Activated CD4-positive, CD25-positive, alpha-beta regulatory T cell treated with anti-CD3 and anti-CD28 coated beads, Interleukin-2, amount 50 U/mL, for 72 hours (primary cell): ENCODE results near the gene CEACAM16.
"Not testable (repeated sequence)": the region's sequence is repeated elsewhere in the genome, so short reads cannot be mapped to it uniquely, and the experiment has no call there.

Source experiments
- DNase-seq: peaks from one replicate; pipeline ENCODE4 v3.0.0; 2021

Gene CEACAM16

GRCh38 chr19:44704982-44705381 is 6.0 kb downstream of the CEACAM16 start:
- DNase-seq = no peak

DNA sequence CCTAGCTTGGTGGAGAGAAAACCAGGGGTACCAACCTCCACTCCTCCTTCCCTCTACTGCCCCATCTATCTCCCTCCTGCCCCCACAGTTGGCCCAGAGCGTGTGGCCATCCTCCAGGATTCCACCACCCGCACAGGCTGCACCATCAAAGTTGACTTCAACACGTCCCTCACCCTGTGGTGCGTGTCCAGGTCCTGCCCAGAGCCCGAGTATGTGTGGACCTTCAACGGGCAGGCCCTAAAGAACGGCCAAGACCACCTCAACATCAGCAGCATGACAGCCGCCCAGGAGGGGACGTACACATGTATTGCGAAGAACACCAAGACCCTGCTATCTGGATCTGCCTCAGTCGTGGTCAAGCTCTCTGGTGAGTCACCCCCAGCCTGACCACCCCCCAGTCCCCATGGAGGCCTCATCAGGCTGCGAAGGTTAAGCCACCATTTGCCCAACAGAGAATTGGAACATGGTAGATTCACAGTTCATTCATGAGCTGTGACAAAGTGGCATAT is 6.6 kb downstream of the CEACAM16 start:
- DNase-seq = no peak

DNA sequence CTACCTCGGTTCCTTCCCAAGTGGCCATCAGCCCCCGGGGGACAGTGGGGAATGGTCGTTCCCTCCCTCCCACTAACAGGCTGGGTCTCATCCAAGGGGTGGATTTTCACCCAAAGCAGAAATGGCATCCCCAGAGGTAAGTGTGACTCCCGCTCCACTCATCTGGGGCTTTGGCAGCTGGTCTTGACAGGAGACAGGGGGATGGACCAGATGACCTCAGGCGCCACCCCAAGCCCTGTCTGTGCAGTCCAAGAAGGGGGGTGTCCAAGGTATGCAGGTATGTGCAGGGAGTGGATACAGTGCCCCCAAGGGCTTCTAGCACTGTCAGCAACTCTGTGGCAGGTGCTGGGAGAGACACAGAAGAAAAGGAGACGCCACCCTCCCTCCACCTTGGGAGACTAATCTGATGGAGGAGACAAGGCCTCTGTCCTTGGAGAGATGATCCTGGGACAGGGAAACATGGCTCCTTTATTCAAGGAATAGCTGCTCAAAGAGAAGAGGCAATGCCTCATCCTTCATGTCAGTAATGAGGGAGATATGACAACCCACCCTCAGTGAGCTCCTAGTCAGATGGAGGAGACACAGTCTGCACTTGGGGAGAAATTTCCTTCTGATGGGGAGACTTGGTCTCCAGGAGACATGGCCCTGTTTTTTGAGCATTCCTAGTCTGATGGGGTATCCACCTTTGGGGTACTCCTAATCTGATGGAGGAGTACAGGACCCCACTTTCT is 7.7 kb downstream of the CEACAM16 start:
- DNase-seq = no peak

- DNase-seq = no peak
These were observed 8.8 kb downstream of the CEACAM16 start for GRCh38 chr19:44707794-44708193.

GRCh38 chr19:44708940-44709339 is 10.0 kb downstream of the CEACAM16 start:
- DNase-seq = no peak

DNA sequence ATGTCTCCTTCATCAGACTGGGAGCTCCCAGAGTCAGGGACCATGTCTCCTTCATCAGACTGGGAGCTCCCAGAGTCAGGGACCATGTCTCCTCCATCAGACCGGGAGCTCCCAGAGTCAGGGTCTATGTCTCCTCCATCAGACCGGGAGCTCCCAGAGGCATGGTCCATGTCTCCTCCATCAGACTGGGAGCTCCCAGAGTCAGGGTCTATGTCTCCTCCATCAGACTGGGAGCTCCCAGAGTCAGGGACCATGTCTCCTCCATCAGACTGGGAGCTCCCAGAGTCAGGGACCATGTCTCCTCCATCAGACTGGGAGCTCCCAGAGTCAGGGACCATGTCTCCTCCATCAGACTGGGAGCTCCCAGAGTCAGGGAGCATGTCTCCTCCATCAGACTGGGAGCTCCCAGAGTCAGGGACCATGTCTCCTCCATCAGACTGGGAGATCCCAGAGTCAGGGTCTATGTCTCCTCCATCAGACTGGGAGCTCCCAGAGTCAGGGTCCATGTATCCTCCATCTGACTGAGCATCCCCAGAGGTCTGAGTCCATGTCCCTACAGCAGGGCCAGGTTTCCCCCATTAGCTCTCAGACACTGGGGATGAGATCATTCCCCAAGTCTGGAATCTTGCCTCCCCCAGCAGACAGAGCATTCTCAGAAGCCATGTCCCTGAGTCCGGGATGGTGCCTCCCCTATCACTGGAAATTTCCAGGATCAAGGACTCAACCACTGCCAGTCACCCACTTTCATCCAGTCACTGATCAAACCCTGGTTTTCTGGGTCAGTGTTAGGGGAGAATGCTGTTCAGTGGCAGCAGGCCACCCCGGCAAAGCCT is 10.7 kb downstream of the CEACAM16 start:
- not testable (repeated sequence) for DNase-seq

- DNase-seq = no peak
These were observed 11.5 kb downstream of the CEACAM16 start for GRCh38 chr19:44710483-44710882.

- DNase-seq = no peak
These were observed 14.0 kb downstream of the CEACAM16 start for GRCh38 chr19:44712864-44713515.

DNA sequence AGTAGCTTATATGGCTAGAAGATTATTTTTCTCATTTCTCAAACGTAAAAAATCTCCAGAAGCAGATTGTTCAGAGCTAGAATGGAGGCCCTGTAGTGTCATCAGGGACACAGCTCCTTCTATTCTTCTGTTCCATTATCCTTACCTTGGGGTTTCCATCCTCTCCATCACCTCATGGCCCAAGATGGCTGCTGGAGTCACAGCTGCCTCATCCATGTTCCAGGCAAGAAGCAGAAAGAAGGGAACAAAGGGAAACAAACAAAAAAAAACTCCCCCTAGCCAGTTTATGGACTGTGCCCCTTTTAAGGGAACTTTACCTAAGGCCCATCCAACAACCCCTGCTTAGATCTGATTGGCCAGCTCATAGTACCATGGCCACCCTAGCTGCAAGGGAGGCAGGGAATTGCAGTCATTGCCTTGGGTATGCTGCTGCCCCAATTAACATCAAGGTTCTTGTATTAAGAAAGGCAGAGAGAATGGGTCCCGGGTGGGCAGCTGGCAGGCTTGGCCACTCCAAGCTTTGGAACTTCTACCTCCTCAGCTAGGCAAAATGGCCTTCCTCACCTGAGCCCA is 15.7 kb downstream of the CEACAM16 start:
- DNase-seq = no peak

DNA sequence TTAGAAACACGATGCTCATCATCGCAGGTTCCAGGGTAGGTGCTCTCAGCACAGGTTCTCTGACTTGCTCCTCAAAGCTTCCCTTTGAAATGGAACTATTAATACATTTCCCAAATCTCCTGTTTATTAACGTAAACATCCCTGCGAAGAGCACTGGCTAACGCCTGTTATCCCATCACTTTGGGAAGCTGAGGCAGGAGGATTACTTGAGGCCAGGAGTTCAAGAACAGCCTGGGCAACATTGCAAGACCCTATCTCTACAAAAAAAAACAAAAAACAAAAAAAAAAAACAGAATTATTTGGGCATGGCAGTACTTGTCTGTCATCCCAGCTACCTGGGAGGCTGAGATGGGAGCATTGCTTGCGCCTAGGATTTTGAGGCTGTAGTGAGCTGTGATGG is 18.7 kb downstream of the CEACAM16 start:
- no peak for DNase-seq

DNA sequence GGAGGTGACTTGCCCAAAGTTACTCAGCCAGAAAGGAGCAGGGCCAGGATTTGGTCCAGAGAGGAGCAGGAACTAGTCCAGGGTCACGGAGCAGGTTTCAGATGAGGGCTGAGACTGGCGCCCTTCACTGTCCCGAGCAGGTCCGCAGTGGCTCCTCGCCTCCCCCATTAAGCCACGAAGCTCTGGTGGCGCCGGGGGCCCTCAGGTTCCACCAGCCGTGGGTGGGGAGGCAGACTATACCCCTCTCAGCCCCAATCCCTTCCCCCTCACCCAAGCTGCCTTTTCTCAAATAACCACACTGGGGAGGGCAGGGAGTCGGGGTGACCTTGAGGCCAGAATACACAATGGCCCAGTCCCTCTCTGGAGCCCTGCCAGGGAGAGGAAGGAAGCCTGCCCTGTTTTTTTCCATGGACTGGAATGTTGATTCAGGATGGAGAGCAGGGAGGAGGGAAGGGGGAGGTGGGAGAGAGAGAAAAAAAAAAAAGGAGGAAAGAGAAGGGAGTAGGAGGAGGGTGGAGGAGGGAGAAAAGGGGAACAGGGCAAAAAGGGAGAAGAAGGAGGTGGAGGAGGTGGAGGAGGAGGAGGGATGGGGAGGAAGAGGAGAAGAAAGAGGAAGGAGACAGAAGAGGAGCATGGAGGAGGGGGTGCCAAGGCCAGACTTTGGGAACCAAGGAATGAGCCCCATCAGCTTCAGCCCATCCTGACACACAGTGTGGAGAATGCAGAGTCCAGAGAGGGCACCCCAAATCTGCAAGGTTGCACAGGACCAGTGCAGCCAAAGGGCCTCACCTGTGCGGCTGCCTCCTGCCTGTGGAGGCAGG is 19.7 kb downstream of the CEACAM16 start:
- no peak for DNase-seq

DNA sequence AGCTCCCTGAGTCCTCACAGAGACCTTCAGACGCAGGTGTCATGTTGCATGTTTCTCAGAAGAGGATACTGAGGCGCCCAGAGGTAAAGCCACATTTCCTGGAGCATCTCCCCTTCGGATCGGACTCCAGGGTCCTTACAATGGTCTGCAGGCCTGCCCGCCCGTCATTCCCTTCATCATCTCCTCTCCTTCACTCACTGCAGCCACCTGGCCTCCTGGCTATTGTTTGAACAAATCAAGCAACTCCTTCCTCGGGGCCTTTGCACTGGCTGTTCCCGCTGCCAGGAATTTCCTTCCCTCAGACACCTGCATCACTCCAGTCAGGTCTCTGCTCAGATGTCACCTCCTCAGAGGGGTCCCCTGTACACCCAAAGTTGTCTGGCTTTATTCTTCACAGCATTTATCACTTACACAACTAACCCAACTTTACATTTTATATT is 20.3 kb downstream of the CEACAM16 start:
- DNase-seq = no peak

DNA sequence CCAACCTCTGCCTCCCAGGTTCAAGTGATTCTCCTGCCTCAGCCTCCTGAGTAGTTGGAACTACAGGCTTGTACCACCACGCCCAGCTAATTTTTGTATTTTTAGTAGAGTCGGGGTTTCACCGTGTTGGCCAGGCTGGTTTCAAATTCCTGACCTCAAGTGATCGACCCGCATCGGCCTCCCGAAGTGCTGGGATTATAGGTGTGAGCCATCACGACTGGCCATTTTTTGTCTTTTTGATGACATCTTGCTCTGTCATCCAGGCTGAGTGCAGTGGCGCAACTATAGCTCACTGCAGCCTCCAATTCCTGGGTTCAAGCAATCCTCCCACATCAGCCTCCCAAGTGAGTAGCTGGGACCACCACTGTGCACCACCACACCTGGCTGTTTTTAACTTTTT is 21.4 kb downstream of the CEACAM16 start:
- DNase-seq = not testable (repeated sequence)

GRCh38 chr19:44720945-44721344 is 22.0 kb downstream of the CEACAM16 start:
- no peak for DNase-seq

GRCh38 chr19:44721369-44721768 is 22.4 kb downstream of the CEACAM16 start:
- DNase-seq = not testable (repeated sequence)

- DNase-seq = no peak
These were observed 23.5 kb downstream of the CEACAM16 start for GRCh38 chr19:44722131-44723121.

- DNase-seq = no peak
These were observed 24.5 kb downstream of the CEACAM16 start for GRCh38 chr19:44723299-44723951.

DNA sequence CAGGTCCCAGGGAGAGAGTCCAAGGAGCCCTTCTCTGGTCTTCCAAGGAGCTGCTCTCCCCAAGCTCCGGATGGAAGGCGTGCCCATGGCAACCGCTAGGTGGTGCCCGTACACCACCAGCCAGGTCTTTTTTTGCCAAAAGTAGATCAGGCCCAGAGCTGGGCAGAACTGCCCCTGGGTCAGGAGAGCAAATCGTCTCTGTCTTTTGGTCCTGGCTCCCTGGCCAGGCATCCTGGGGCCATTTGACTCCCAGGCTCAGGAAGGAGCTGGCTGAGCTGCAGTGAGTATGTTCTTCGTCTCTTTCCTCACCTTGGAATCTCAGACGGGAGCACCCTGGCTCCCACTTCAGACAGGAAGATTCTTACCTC is 25.0 kb downstream of the CEACAM16 start:
- peak; percentile 81 for DNase-seq

- DNase-seq = no peak
These were observed 26.3 kb downstream of the CEACAM16 start for GRCh38 chr19:44725251-44725650.

GRCh38 chr19:44725684-44726083 is 26.7 kb downstream of the CEACAM16 start:
- no peak for DNase-seq
